Keratinocyte (primary cell): ENCODE data around the gene NOP58. TPM values are rescaled to one million over a fixed set of nuclear protein-coding genes. Genes with fewer than 3 reads are reported as not detected.

Experiments
- DNase-seq: peaks from one replicate; pipeline ENCODE4 v3.0.0-alpha.2; 2011; ENCODE audit warnings: low read depth, missing footprints, low spot score
- FAIRE-seq: peaks from 2 replicates; lab custom pipeline; 2011; peaks lifted over from hg19 to GRCh38; lab: Jason Lieb, UNC
- H2AFZ ChIP-seq: 2 replicates; pipeline ENCODE4 v1.6.0; 2012; ENCODE audit warnings: low read length, control low read depth, inconsistent platforms; ENCODE audit not compliant: control insufficient read depth
- H3K27ac ChIP-seq: 2 replicates; pipeline ENCODE4 v1.5.1; 2011; ENCODE audit warnings: low read length; ENCODE audit not compliant: control insufficient read depth, insufficient read depth
- H3K27me3 ChIP-seq: 3 replicates; pipeline ENCODE4 v1.6.0; 2011; ENCODE audit warnings: low read length; ENCODE audit not compliant: control insufficient read depth, insufficient read depth; ENCODE audit errors: extremely low read depth
- H3K36me3 ChIP-seq, 2 experiments: 2 replicates in 1 of 2; 3 replicates in 1 of 2; pipeline ENCODE4 v1.5.1; 2011; ENCODE audit warnings: low read length in 2 of 2, mild to moderate bottlenecking in 1 of 2; ENCODE audit not compliant: control insufficient read depth in 2 of 2, insufficient read depth in 2 of 2; ENCODE audit errors: extremely low read depth in 1 of 2
- H3K4me1 ChIP-seq: 3 replicates; pipeline ENCODE4 v1.5.1; 2011; ENCODE audit warnings: low read length; ENCODE audit not compliant: control insufficient read depth, insufficient read depth; ENCODE audit errors: extremely low read depth
- H3K4me2 ChIP-seq: 3 replicates; pipeline ENCODE4 v1.6.0; 2011; ENCODE audit warnings: low read depth, low read length; ENCODE audit not compliant: control insufficient read depth, insufficient read depth; ENCODE audit errors: extremely low read depth
- H3K4me3 ChIP-seq, 3 experiments: fragments of 200-600 bp in 1 of 3; sonication (generic) in 1 of 3; 2 replicates in 2 of 3; 3 replicates in 1 of 3; pipeline ENCODE4 v1.5.1; 2011 to 2016; ENCODE audit warnings: low read length in 3 of 3, mild to moderate bottlenecking in 3 of 3, control low read depth in 2 of 3, inconsistent platforms in 1 of 3, low read depth in 1 of 3, mixed read lengths in 1 of 3, mixed run types in 1 of 3, moderate library complexity in 1 of 3; ENCODE audit not compliant: control insufficient read depth in 2 of 3, insufficient read depth in 2 of 3; ENCODE audit errors: extremely low read depth in 1 of 3
- H3K79me2 ChIP-seq: 2 replicates; pipeline ENCODE4 v1.6.0; 2012; ENCODE audit warnings: low read length; ENCODE audit not compliant: control insufficient read depth, insufficient read depth
- H3K9ac ChIP-seq: 3 replicates; pipeline ENCODE4 v1.6.0; 2011; ENCODE audit warnings: low read length; ENCODE audit not compliant: control insufficient read depth, insufficient read depth; ENCODE audit errors: extremely low read depth
- H3K9me1 ChIP-seq: 3 replicates; pipeline ENCODE4 v1.6.0; 2011; ENCODE audit warnings: low read length; ENCODE audit not compliant: control insufficient read depth, insufficient read depth; ENCODE audit errors: extremely low read depth
- H3K9me3 ChIP-seq: 2 replicates; pipeline ENCODE4 v1.5.1; 2012; ENCODE audit warnings: low read depth, low read length; ENCODE audit not compliant: control insufficient read depth
- H4K20me1 ChIP-seq: 3 replicates; pipeline ENCODE4 v1.6.0; 2011; ENCODE audit warnings: low read length; ENCODE audit not compliant: control insufficient read depth, insufficient read depth; ENCODE audit errors: extremely low read depth
- EZH2 ChIP-seq: IDR thresholded peaks from one replicate; pipeline ENCODE4 v1.6.1; 2012; ENCODE audit warnings: inconsistent platforms, mild to moderate bottlenecking, low read length, moderate library complexity
- dilution Hi-C: fragments of 300-500 bp; cut with MboI; formaldehyde crosslinking; loops from one replicate; pipeline ENCODE4 v1.7.0; 2020; ENCODE audit warnings: low sequenced_read_pairs; ENCODE audit not compliant: extremely low pct_ligation_motif_present
- polyA plus RNA-seq, 5 experiments: library from polyadenylated mRNA; depleted of rRNA in 3 of 5; stranded (reverse) in 3 of 5; stranded (forward) in 1 of 5; unstranded in 1 of 5; fragments of >200 nt; gene quantifications; 1 replicate in 1 of 5; 2 replicates in 3 of 5; 3 replicates in 1 of 5; pipeline versions ENCODE4 v1.2.1 to v1.2.3, GENCODE V29; 2011 to 2012; ENCODE audit warnings: missing spikeins in 2 of 5, low read depth in 1 of 5, low replicate concordance in 1 of 5
- TF ChIP-seq, protein P1 (sequence below), 3 experiments: IDR thresholded peaks in 1 of 3; conservative IDR thresholded peaks in 1 of 3; optimal IDR thresholded peaks in 1 of 3; 2 replicates in 2 of 3; 3 replicates in 1 of 3; pipeline versions ENCODE3 to v1.5.1; 2011; ENCODE audit warnings: low read length in 3 of 3, mild to moderate bottlenecking in 3 of 3, moderate library complexity in 2 of 3, control low read depth in 1 of 3, inconsistent platforms in 1 of 3; ENCODE audit not compliant: insufficient read depth in 2 of 3; ENCODE audit errors: extremely low read depth in 1 of 3

NOP58 gene
- polyA plus RNA-seq, 1 donor (not counting 4 experiments of a cell fraction or from before 2014, with no cell fraction given): 118 TPM

DNA sequence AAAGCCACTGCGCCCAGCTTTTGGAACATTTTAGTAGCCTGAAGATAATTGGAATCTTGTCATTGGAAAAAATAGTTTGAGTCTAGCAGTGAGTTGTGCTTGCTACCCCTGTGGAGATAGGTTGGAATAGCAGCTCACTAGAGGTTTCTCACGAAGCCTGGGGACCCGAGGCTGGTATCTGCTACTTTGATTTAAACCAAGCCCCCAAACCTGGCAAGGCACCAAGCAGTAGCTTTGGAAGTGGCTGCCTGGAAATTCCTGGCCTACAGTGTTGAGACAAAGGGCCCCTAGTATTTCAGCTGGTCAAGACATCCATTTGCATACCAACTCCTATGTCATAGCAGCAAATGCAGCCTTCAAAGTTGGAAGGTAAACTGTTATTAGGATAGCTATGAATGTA is 42.1 kb downstream of the NOP58 start:
- Histone ChIP-seq H3K4me2 (no peak overlapping the region), H3K4me1 (no peaks in the 10 kb centered on the region), H3K4me3 (no peak overlapping the region), H3K9me1 (no peaks in the 10 kb centered on the region), H3K9me3 (no peaks in the 10 kb centered on the region), H3K36me3 (peaks cover 17 to 45% of the 10 kb centered on the region in 2 experiments), H3K9ac (no peak overlapping the region), H2AFZ (no peak overlapping the region), H3K79me2 (no peaks in the 10 kb centered on the region), H4K20me1 (no peaks in the 10 kb centered on the region), H3K27ac (no peak overlapping the region), H3K27me3 (no peaks in the 10 kb centered on the region)
- TF ChIP-seq, protein P1, sequence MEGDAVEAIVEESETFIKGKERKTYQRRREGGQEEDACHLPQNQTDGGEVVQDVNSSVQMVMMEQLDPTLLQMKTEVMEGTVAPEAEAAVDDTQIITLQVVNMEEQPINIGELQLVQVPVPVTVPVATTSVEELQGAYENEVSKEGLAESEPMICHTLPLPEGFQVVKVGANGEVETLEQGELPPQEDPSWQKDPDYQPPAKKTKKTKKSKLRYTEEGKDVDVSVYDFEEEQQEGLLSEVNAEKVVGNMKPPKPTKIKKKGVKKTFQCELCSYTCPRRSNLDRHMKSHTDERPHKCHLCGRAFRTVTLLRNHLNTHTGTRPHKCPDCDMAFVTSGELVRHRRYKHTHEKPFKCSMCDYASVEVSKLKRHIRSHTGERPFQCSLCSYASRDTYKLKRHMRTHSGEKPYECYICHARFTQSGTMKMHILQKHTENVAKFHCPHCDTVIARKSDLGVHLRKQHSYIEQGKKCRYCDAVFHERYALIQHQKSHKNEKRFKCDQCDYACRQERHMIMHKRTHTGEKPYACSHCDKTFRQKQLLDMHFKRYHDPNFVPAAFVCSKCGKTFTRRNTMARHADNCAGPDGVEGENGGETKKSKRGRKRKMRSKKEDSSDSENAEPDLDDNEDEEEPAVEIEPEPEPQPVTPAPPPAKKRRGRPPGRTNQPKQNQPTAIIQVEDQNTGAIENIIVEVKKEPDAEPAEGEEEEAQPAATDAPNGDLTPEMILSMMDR (optimal IDR thresholded peaks at IDR 0.05 in 1 of 3, IDR thresholded peaks at IDR 0.05 in 1 of 3, conservative IDR thresholded peaks at IDR 0.05 in 1 of 3; ENCODE audit: extremely low read depth in 1 of 3, insufficient read depth in 2 of 3, low read length in 3 of 3): no peak
- no peak for TF ChIP-seq EZH2
- no peak for FAIRE-seq
- no peak for DNase-seq
- dilution Hi-C loops: no loop called here

DNA sequence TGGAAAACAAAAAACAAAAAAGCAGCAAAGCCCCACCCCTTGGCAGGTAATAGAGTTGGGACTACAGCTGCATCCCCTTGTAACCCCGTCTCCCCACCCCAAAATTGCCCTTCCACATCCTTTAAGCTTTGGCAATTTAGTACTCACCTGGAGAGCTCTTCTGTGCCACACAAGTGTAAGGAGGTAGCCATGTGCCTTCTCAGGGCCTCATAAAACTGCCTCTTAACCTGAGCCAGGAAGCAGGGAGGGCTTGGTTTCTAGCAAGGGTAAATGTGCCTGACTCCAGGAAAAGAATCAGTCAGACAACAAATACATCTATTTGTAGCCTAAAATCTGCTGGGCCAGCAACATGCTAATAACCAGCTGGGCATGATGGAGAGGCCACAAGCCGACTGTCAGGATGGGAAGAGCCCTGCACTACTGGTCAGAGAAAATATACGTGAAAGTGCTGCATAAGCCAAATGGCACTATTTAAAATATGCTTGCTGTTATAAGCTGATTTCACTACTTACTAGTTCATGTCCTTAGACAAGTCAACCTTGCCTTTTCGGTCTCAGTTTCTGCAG is 46.3 kb downstream of the NOP58 start:
- Histone ChIP-seq H3K27ac (no peak overlapping the region), H3K9me1 (no peaks in the 10 kb centered on the region), H3K36me3 (peaks cover 6 to 17% of the 10 kb centered on the region in 2 experiments), H3K4me2 (no peak overlapping the region), H3K27me3 (no peaks in the 10 kb centered on the region), H2AFZ (no peak overlapping the region), H3K9ac (no peak overlapping the region), H4K20me1 (no peaks in the 10 kb centered on the region), H3K9me3 (no peaks in the 10 kb centered on the region), H3K4me1 (peaks cover 5% of the 10 kb centered on the region), H3K79me2 (no peaks in the 10 kb centered on the region), H3K4me3 (no peak overlapping the region)
- no peak for DNase-seq
- TF ChIP-seq EZH2: no peak
- TF ChIP-seq, protein P1 (optimal IDR thresholded peaks at IDR 0.05 in 1 of 3, IDR thresholded peaks at IDR 0.05 in 1 of 3, conservative IDR thresholded peaks at IDR 0.05 in 1 of 3; ENCODE audit: extremely low read depth in 1 of 3, insufficient read depth in 2 of 3, low read length in 3 of 3): no peak
- FAIRE-seq: no peak
- dilution Hi-C loops: no loop called here
